NCI-H2029 (cell line): Measurements from ENCODE around the gene YARS1.
"Not testable (repeated sequence)": the region's sequence is repeated elsewhere in the genome, so short reads cannot be mapped to it uniquely, and the experiment has no call there.

ENCODE experiments used
- DNase-seq: peaks from one replicate; lab custom pipeline; 2025; lab: John Stamatoyannopoulos, UW

YARS1 gene

DNA sequence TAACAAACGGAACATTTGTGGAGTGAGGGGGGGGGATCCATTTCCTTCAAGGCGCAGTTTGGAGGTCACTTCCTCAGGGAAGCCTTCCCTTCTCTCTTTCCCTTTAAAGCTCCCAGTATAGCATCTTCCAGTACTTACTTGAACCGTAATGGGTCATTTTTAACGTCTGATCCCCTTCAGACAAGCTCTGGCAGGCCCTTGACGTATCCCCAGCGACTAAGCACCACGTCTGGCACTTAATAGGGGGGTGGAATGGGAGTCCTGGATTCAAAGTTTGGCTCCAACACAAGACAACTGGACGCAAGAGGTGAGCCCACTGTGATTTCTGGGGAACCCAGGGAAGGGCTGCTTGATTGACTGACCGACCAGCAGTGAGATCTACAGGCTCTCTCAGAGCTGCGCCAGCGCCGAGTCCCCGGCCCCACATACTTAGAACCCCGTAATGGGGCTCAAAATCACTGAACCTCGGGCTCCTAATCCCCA is 441 bp downstream of the YARS1 start:
- DNase-seq = no peak

DNA sequence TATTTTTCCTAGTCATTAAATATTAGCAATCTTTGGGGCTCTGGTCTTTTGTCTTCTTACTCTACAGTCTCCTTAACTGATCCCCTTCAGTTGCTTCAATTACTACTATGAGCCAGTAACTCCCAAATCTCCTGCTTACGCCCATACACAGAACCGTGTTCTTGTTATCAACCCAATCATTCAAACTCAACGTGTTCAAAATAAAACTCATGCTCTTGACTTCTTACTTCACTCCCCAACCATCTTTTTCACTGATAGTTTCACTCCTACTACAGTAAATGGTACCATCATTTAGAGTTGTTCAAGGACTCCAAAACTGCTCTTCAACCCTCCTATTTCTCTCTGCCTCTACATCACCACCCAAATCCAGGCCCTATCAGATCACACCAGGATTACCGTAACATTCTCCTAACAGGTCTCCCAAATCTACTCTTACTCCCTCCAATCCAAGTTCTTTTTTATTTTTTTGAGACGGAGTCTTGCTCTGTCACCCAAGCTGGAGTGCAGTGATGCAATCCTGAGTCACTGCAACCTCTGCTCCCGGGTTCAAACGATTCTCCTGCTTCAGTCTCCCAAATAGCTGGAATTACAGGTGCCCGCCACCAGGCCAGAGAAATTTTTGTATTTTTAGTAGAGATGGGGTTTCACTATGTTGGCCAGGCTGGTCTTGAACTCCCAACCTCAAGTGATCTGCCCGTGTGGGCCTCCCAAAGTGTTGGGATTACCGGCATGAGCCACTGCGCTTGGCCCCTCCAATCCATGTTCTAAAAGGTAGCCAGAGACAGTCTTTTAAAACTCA is 3.0 kb downstream of the YARS1 start:
- DNase-seq = no peak

DNA sequence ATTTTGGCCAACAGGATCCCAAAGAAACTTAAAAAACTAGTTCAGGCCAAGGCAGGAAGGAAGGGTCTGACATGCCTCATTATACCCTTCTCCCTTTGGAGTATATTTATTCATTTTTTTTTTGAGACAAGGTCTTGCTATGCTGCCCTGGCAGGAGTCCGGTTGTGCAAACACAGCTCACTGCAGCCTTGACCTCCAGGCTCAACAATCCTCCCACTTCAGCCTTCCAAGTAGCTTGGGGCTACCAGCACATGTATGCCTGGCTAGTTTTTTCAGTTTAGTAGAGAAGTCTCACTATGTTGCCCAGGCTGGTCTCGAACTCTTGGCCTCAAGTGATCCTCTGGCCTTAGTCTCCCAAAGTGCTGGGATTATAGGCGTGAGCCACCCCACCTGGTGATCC is 5.2 kb downstream of the YARS1 start:
- no peak for DNase-seq

DNA sequence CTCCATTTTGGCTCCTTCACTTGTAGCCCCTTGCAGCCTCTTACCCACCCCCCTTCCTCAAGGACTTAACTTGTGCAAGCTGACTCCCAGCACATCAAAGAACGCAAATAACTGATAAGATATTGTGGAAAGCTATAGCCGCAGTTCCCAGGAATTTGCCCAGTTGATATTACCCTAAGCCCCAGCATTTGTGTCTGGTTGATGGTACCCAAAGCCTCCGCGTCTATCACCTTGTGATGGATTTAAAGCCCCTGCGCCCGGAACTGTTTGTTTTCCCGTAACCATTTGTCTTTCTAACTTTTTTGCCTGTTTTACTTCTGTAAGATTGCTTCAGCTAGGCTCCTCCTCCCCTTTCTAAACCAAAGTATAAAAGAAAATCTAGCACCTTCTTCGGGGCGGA is 5.9 kb downstream of the YARS1 start:
- no peak for DNase-seq

DNA sequence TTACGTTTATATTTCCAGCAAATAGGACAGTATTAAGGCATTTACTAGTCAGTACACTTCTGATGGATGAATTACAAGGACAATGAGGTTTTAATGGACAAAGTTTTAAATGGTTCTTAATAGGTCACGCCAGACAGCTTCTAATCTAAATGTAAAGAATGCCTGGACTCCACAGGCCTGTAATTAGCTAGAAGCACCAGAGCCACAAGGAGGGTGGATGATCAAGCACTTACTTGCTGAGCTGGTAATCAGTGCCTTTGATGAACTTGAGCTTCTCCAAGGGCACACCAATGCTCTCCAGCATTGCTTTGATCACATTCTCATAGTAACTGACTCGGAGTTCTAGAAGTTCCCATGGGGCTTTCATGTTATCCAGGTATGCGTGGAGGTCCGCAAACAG is 6.8 kb downstream of the YARS1 start:
- no peak for DNase-seq

DNA sequence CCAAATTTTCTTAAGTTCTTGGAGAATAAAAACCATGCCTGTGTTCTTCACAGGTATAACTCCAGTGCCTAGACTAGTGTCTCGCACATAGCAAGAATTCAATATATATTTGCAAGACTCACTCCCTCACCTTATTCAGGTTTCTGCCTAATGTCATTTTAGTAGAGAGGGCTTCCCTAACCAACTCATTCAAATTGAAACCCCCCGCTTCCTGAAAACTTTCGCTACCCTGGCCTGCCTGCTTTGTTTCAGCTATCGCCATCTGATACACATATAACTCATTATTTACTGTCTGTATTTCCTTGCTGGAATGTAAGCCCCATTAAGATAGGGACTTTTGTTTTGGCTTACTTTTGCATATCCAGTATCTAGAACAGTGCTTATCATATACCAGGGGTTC is 8.6 kb downstream of the YARS1 start:
- DNase-seq = no peak

DNA sequence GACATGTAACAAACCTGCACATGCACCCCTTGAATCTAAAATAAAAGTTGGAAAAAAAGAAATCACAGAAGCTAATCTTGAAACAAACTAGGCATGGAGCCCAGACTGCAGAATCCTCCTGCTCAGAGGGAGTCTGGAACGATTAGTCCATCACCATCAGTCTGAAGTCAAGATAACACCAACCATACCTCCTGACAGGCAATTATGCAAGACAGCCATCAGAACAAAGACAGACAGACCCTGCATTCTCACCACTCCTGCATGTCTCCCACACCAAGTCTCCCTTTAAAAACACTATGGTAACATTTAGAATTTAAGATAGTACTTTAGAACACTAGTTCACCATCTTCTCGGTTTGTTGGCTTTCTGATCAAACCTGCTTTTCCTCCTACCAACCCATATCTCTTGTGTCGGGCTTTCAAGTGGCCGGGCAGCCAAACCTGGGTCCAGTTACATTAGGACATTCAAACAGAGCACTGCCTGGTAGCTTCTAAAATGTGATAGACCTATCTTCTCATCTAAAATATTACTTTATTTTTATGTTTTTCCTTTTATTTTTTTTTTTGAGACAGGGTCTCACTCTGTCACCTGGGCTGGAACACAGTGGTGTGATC is 10.1 kb downstream of the YARS1 start:
- DNase-seq = no peak

DNA sequence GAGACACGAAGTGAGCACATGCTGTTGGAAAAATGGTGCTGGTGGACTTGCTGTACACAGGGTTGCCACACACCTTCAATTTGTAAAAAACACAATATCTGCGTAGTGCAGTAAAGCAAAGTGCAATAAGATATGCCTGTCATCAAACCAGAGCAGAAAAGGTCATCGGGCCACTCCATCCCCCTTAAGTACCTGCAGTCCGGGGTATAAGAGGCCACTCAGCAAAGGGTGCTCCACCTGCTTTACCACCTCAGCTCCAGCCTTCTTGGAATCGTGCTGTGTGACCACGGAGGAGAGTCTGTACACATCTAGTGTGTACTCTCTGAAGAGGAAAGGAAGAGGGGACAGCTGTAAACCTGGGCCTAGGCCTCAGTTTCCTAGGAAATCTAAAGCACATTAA is 10.9 kb downstream of the YARS1 start:
- DNase-seq = peak; percentile 55

DNA sequence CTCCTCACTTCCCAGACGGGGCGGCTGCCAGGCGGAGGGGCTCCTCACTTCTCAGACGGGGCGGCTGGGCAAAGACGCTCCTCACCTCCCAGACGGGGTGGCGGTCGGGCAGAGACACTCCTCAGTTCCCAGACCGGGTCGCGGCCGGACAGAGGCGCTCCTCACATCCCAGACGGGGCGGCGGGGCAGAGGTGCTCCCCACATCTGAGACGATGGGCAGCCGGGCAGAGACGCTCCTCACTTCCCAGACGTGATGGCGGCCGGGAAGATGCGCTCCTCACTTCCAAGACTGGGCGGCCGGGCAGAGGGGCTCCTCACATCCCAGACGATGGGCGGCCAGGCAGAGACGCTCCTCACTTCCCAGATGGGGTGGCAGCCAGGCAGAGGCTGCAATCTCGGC is 12.7 kb downstream of the YARS1 start:
- not testable (repeated sequence) for DNase-seq

DNA sequence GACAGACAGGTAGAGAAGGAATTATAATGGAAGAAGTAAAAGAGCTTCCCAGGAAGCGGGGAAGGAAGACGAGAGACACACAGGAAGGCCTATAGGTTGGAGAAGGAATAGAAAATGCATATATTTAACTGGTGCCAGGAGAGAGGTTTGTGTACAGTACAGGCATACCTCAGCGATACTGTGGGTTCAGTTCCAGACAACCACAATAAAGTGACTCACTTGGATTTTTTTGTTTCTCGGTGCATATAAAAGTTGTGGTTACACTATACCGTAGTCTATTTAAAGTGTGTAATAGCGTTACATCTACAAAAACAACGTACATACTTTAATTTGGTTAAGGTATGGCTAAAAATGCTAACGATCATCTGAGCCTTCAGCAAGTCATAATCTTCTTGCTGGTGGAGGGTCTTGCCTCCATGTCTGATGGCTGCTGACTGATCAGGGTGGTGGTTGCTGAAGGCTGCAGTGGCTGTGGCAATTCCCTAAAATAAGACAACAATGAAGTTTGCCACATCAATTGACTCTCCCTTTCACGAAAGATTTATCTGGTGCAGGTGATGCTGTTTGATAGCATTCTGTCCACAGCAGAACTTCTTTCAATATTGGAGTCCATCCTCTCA is 16.0 kb downstream of the YARS1 start:
- DNase-seq = no peak

DNA sequence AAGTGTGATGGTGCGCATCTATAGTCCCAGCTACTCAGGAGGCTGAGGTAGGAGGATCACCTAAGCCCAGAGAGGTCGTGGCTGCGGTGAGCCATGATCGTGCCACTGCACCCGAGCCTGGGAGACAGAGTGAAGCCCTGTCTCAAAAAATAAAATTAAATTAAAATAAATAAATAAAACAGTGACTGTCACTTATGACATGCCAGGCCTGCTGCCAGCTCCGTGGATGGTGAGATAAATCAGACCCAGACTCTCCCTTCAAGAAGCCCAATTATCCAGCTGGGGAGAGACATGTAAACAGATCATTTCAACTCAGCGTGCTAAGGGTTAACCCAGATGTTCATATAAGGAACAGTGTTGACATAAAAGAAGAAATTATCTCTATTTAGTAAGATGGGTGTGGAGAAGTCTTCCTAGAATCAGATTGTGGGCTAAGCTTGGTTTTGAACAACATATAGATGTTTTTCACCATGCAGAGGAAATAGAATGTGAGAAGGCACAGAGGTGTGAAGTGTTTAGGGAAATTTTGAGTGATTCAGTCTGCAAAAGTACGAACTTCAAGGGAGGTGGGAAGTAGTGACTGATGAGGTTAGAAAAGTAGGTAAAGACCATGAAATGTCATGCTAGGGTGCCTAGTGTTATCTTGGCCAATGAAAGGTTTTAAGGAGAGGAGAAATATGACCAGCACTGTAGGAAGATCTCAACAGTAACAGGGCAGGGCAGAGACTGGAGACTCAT is 18.3 kb downstream of the YARS1 start:
- no peak for DNase-seq

DNA sequence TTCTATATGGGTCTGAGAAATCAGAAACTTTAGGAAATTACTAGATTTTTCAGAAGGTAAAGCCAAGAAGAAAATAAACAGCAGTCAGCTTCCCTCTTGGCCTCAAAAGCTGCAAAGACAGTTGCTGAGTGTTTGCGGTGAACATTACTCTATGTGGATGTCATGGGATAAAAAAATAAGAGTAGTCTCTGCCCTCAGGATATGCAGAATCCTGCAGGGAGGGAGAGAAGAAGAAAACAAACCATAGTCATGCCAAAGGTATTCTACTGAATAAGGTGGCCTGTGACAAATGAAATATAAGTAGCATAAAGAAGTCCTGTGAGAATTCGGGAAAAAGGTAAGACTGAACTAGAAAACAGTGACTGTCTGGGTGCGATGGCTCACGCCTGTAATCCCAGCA is 19.0 kb downstream of the YARS1 start:
- no peak for DNase-seq

DNA sequence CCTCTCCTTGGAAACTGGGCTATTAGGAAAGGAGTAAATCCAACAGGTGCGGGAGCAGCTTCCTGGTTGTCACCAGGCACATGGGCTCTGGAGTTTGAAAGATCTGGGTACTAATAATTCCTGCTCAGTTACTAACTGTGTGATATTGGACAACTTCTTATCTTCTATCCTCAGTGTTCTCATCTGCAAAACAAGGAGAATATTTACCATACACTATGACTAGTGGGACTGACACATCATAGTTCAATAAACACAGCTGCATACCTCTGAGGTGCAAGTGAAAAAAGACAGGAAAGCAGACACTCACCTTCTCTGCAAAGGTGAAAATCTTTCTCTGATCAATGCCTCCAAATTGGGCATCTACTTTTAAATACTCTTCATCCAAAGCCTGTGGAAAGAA is 19.7 kb downstream of the YARS1 start:
- DNase-seq = no peak

DNA sequence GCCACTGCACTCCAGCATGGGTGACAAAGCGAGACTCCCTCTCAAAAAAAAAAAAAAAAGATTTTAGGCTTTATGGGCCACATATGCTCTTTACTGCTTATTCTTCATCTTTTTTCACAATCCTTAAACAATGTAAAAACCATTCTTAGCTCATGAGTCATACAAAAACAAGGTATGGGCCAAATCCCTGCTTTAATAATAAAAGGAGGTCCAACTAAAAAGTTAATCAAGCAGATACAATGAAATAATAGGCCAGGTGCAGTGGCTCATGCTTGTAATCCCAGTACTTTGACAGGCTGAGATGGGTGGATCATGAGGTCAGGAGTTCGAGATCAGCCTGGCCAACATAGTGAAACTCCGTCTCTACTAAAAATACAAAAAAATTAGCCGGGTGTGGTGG is 21.4 kb downstream of the YARS1 start:
- not testable (repeated sequence) for DNase-seq

DNA sequence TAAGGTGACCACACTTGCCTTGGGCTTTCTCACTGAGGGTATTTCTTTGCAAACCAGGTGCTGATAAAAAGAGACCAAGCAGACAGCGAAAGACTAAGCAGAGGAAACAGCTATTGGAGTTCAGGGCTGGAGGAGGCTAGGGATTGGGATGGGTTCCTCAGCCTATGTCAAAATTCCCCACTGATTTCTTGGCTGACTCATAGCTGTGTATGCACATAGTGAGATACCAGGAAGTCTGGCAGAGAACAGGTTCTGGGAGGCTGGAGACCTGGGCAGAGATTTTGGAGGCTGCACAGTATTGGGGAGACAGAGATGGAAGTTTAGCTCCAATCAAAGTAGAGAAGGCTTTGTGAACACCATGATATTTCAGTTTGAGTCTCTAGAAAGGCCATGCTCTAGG is 25.3 kb downstream of the YARS1 start:
- no peak for DNase-seq

DNA sequence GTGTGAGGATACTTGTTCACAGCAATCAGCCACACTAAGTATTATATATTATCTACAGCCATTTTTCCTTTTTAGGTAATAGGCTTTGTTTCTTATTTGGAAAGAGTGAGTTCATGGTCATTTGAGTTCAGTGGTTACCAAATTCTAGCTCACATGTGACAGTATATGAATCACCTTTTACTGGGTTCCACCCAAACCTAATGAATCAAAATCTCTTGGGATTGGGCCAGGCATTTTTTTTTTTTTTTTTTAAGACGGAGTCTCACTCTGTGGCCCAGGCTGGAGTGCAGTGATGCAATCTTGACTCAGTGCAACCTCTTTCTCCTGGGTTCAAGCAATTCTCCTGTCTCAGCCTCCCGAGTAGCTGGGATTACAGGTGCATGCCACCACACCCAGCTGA is 27.8 kb downstream of the YARS1 start:
- not testable (repeated sequence) for DNase-seq

DNA sequence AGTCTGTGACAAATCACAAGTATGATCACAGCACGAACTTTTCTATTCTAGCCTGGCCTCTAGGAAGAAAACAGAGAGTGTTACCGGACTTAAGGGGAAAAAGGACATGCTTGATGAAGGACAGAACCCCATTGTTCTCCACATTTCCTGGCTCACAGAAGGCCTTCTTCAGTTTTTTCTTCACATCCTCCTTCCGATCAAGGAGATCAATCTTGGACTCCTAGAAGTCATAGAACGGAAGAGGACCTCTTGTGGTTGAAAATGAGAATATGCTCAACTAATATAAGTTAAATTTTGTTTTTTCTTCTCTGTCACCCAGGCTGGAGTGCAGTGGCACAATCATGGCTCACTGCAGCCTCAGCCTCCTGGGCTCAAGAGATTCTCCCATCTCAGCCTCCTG is 30.3 kb downstream of the YARS1 start:
- DNase-seq = no peak

DNA sequence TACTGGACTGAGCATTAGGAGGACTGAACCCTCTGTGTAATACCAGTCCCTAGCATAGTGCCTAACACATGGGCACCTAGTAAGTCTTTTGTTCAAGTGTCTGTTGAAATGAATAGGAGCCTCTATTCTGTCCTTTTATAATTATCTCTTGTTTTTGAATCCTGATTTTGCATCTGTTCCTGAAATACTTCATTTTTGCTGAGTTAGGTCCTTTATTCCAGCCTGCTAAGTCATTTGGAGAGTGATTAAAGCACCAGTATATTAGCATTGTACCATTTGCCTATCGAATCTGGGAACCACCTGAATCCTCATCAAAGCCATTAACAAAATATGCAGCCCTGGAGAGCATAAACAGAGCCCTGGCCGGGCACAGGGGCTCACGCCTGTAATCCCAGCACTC is 32.3 kb downstream of the YARS1 start:
- no peak for DNase-seq

DNA sequence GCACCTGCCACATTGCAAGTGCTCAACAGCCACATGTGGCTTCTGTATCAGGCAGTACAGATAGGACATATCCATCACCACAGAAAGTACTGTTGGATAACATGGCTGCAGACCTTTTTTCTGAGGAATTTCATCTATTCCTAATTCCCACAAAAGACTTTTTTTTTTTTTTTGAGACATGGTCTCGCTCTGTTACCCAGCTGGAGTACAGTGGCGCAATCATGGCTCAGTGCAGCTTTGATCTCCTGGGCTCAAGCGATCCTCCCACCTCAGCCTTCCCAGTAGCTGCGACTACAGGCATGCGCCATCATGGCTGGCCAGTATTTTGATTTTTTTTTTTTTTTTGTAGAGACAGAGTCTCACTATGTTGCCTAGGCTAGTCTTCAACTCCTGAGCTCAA is 33.3 kb downstream of the YARS1 start:
- no peak for DNase-seq

DNA sequence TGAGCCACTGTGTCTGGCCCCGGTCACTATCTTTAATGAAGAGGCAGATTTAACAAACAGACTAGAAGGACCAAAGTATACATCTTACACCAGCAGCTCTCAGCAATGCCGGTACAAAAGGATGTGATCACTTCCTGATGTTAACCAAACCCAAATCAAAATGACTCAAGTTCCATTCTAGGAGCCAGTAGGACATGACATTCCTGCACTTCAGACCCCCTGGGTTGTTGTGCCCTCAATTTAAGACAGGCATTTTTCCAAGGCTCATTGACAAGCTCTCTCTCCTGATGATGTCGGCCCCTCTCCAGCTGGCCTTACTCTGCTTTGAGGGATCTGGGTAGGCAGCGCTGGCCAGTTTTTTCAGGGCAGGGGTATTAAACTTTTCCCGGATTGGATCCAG is 35.1 kb downstream of the YARS1 start:
- no peak for DNase-seq

DNA sequence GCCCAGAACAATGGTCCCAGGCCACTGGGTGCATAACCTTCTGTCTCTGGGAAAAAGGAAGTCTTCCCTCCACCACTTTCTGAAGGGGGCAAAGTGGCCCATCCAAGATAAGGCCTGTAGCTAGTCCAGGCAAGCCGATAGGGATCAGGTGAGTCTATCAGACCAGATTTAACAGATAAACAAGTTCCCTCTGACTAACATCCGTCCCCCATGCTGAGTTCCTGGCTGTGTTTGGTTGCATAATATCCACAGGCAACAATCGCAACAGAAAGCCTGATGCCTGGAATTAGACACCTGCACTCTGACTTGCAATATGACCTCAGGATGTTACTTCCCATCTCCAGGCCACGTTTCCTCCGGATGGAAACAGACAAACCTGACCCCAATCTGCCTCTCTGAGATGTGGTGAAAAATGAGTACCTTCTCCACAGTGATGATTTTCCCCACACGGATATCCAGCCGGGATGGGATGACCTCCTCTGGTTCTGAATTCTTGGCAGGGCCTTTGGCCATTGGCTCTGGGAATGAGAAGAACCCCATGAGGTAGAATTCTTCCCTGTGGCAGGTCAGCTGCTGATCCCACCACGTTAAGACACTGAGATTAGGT is 36.4 kb downstream of the YARS1 start:
- no peak for DNase-seq

DNA sequence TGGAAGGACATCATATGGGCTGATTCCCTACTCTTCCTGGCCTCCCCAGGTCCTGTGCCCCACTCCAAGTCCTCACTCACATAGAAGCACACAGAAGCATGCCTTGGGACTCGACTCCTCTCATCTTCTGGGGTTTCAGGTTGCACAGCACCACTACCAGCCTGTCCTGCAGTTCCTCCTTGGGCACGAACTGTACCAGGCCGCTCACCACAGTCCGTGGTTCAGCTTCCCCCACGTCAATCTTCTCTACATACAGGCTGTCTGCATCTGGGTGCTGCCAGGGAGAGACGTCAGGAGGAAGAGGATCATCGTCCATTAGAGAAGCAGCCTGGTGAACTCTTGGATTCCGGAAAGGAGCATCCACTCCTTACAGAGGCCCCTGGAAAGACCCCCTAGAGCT is 37.2 kb downstream of the YARS1 start:
- DNase-seq = no peak
